ENCODE results near the gene OR6Q1. TPM values are rescaled to one million over a fixed set of nuclear protein-coding genes. Genes with fewer than 3 reads are reported as not detected.
"Not testable (repeated sequence)": the region's sequence is repeated elsewhere in the genome, so short reads cannot be mapped to it uniquely, and the experiment has no call there.

Gene OR6Q1
- polyA plus RNA-seq, 1 donor from 2014 or later, result not detected

- Histone ChIP-seq H3K4me2 (ENCODE audit: low read length) (no peak overlapping the region), H3K36me3 (ENCODE audit: insufficient read depth, low read length) (no peaks in the 10 kb centered on the region), H2AFZ (ENCODE audit: low read depth, low read length) (no peak overlapping the region), H3K9me3 (ENCODE audit: low read length) (no peaks in the 10 kb centered on the region), H3K4me3 (ENCODE audit: low read length) (no peak overlapping the region), H3K9ac (ENCODE audit: low read length) (no peak overlapping the region), H3K27ac (ENCODE audit: low read length) (no peak overlapping the region), H3K27me3 (ENCODE audit: insufficient read depth, low read depth, low read length) (no peaks in the 10 kb centered on the region), H3K9me2 (ENCODE audit: insufficient read depth, low read length) (no peaks in the 10 kb centered on the region), H3K79me2 (replicated peaks; ENCODE audit: insufficient read depth, low read length) (no peaks in the 10 kb centered on the region), H3F3A (ENCODE audit: insufficient read depth, low read length, poor library complexity, severe bottlenecking) (no peaks in the 10 kb centered on the region), H4K20me1 (ENCODE audit: insufficient read depth) (no peaks in the 10 kb centered on the region)
- TF ChIP-seq MXI1 (conservative IDR thresholded peaks at IDR 0.05; ENCODE audit: poor library complexity, severe bottlenecking), result no peak
- TF ChIP-seq CTCF (IDR thresholded peaks at IDR 0.05; ENCODE audit: poor library complexity, severe bottlenecking), result no peak
- TF ChIP-seq EP300 (conservative IDR thresholded peaks at IDR 0.05; ENCODE audit: poor library complexity, severe bottlenecking), result no peak
- TF ChIP-seq POLR2AphosphoS5 (IDR thresholded peaks at IDR 0.05), result no peak
- TF ChIP-seq EZH2 (IDR thresholded peaks at IDR 0.05; ENCODE audit: borderline replicate concordance, insufficient read depth, low read length, poor library complexity, severe bottlenecking), result no peak
- TF ChIP-seq SMC3 (conservative IDR thresholded peaks at IDR 0.05; ENCODE audit: poor library complexity), result no peak
- no peak for TF ChIP-seq TAF1 (IDR thresholded peaks at IDR 0.05; ENCODE audit: low read depth)
- no peak for TF ChIP-seq REST (IDR thresholded peaks at IDR 0.05; ENCODE audit: borderline replicate concordance)
- TF ChIP-seq RAD21 (conservative IDR thresholded peaks at IDR 0.05), result no peak
These were observed 48.0 kb upstream of the OR6Q1 start for GRCh38 chr11:57982776-57983175.

- H3K79me2 ChIP-seq (replicated peaks; ENCODE audit: insufficient read depth, low read length), result no peaks in the 10 kb centered on the region
- H3K9me3 ChIP-seq (ENCODE audit: low read length), result no peaks in the 10 kb centered on the region
- no peaks in the 10 kb centered on the region for H3K9me2 ChIP-seq (ENCODE audit: insufficient read depth, low read length)
- H2AFZ ChIP-seq (ENCODE audit: low read depth, low read length), result no peak overlapping the region
- no peak overlapping the region for H3K27ac ChIP-seq (ENCODE audit: low read length)
- H3K4me3 ChIP-seq (ENCODE audit: low read length), result no peak overlapping the region
- TF ChIP-seq POLR2AphosphoS5 (IDR thresholded peaks at IDR 0.05), result no peak
- TF ChIP-seq CTCF (IDR thresholded peaks at IDR 0.05; ENCODE audit: poor library complexity, severe bottlenecking), result no peak
- TF ChIP-seq EZH2 (IDR thresholded peaks at IDR 0.05; ENCODE audit: borderline replicate concordance, insufficient read depth, low read length, poor library complexity, severe bottlenecking), result no peak
- TF ChIP-seq MXI1 (conservative IDR thresholded peaks at IDR 0.05; ENCODE audit: poor library complexity, severe bottlenecking), result no peak
- TF ChIP-seq EP300 (conservative IDR thresholded peaks at IDR 0.05; ENCODE audit: poor library complexity, severe bottlenecking), result no peak
- no peak for TF ChIP-seq SMC3 (conservative IDR thresholded peaks at IDR 0.05; ENCODE audit: poor library complexity)
- no peak for TF ChIP-seq RAD21 (conservative IDR thresholded peaks at IDR 0.05)
- TF ChIP-seq TAF1 (IDR thresholded peaks at IDR 0.05; ENCODE audit: low read depth), result no peak
- no peak for TF ChIP-seq REST (IDR thresholded peaks at IDR 0.05; ENCODE audit: borderline replicate concordance)
- H3K4me2 ChIP-seq (ENCODE audit: low read length), result no peak overlapping the region
- no peak overlapping the region for H3K9ac ChIP-seq (ENCODE audit: low read length)
- no peaks in the 10 kb centered on the region for H3F3A ChIP-seq (ENCODE audit: insufficient read depth, low read length, poor library complexity, severe bottlenecking)
- H3K27me3 ChIP-seq (ENCODE audit: insufficient read depth, low read depth, low read length), result no peaks in the 10 kb centered on the region
- no peaks in the 10 kb centered on the region for H4K20me1 ChIP-seq (ENCODE audit: insufficient read depth)
- no peaks in the 10 kb centered on the region for H3K36me3 ChIP-seq (ENCODE audit: insufficient read depth, low read length)
These were observed 47.6 kb upstream of the OR6Q1 start for GRCh38 chr11:57983191-57983590.

- not testable (repeated sequence) for H3K9ac ChIP-seq (ENCODE audit: low read length); H3K4me3 ChIP-seq (ENCODE audit: low read length); H3K9me3 ChIP-seq (ENCODE audit: low read length); H3K9me2 ChIP-seq (ENCODE audit: insufficient read depth, low read length); H3K4me2 ChIP-seq (ENCODE audit: low read length); H3K27ac ChIP-seq (ENCODE audit: low read length); H4K20me1 ChIP-seq (ENCODE audit: insufficient read depth); H3K27me3 ChIP-seq (ENCODE audit: insufficient read depth, low read depth, low read length); H3K79me2 ChIP-seq (replicated peaks; ENCODE audit: insufficient read depth, low read length); H2AFZ ChIP-seq (ENCODE audit: low read depth, low read length); H3K36me3 ChIP-seq (ENCODE audit: insufficient read depth, low read length); H3F3A ChIP-seq (ENCODE audit: insufficient read depth, low read length, poor library complexity, severe bottlenecking)
These were observed 31.2 kb upstream of the OR6Q1 start for GRCh38 chr11:57999523-57999922.
